ENCODE data around the gene PLA2G2F.

- TF ChIP-seq CTCF (IDR thresholded peaks at IDR 0.05; ENCODE audit: low read depth, low read length, poor library complexity, severe bottlenecking) (no peak), EZH2phosphoT487 (IDR thresholded peaks at IDR 0.05; ENCODE audit: borderline replicate concordance, low read length) (no peak)
Observed at GRCh38 chr1:20180129-20180843, 41.2 kb downstream of the PLA2G2F start.
